HG02840 (cell line): ENCODE results near the gene ZFPM1.

Experiments
- ATAC-seq: cut with Tn5 transposase; IDR thresholded peaks from one replicate; pipeline ENCODE4 v1.9.1; 2021; ENCODE audit warnings: mild to moderate bottlenecking, moderate library complexity, moderate number of reproducible peaks; ENCODE audit not compliant: unreplicated experiment, low FRiP score

The ZFPM1 gene

DNA sequence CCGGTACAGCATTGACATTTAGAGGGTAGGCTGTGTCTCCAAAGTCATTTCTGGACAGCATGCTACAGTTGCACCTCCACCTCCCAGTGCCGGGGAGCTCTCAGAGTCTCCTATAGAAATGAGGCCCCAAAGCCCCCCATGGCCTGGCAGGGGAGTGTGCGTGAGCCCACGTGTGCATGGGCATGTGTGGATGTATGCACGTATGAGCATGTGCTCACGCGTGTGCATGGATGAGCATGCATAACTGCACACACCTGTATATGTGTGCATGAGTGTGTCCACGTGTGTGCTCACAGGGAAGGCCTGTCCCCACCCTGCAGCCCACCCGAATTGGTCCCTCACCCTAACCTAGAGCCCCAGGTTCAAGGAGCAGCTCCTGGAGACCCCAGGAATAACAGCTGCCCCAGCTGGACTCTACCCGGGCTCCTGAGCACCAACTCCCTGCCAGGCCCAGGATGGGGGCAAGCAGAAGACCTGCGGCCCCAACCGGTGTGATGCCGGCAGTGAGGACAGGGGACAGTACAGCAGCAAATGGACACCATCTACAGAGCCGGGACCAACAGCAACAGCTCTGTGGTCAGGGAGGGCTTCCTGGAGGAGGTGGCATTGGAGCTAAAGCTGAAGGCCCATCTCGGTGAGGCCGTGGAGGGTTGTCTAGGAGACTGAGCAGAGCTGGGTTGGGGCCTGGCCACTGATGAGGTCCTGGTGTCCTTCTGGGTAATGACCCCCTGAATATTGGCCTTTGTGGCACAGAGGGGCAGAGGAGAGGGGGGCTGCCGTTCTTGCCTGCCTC, 35.2 kb upstream of the ZFPM1 start:
- ATAC-seq, result no peak

DNA sequence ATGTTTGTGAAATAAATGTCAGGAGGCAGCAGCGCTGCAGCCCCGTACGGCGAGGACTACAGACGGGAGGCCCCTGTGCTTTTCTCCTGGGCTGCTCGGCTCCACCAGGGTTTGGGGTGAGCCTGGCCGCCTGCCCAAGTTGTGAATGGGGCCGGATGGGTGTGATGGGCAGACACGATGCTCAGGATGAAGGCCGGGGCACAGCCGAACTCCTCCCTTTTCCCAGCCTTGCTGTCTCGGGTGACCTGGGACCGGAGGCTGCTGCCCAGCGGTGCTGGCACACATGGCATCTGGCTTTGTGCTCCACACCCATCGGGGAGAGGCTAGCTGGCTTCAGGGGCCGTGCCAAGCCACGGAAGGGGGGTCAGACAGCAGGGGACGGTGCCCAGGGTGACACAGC, 34.2 kb upstream of the ZFPM1 start:
- no peak for ATAC-seq

DNA sequence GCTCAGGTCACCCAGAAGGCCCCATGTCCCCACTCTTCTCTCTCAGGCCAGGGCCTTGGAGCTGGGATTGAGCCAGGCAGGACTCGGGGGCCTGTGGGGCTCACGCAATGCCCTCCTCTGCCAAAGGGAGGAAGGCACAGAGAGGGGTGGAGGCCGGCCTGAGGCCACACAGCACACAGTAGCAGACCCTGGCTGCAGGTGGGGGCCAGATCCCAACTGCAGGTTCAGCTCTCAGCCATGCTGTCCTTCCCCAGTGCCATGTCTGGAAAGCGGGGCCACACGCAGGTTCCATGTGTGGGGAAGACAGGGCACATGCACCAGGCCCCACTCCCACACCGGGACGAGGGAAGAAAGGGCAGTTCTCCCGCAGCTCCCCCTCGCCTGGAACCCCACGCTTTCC, 33.3 kb upstream of the ZFPM1 start:
- ATAC-seq, result no peak

DNA sequence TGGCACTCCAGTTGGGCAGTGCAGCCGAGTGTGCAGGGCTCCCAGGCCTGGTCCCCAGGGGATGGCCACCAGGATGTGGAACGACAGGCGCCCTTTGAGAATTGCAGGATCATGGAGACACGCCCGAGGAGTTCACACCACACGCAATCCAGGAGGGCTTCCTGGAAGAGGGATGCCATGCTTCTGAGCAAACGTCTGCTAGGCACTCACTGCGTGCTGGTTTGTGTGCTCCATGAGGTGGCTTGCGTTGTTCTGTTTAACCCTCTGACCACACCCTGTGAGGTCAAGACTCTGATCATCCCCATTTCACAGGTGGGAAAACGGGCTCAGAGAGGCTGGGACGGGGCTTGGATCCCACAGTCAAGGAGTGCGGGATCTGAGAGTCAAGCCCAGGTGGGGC, 32.6 kb upstream of the ZFPM1 start:
- ATAC-seq, result no peak

DNA sequence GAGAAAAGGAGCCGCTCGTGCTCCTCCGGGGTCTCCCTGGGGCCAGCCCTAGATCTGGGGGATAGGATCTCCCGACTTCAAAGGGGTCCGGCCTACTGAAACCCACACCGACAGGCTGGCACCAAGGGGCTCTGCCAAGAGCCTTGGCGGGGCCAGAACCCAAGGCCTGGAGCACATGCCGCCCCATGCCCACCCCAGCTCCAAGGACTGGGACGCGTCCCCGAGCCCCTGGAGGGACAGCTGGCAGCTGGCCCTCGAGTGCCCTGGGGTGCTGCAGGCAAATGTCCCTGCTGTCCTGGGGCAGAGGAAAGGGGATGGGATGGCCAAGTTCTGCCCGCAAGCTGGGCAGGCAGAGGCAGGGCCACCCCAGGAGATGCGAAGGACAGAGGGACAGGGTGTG, 31.8 kb upstream of the ZFPM1 start:
- no peak for ATAC-seq

DNA sequence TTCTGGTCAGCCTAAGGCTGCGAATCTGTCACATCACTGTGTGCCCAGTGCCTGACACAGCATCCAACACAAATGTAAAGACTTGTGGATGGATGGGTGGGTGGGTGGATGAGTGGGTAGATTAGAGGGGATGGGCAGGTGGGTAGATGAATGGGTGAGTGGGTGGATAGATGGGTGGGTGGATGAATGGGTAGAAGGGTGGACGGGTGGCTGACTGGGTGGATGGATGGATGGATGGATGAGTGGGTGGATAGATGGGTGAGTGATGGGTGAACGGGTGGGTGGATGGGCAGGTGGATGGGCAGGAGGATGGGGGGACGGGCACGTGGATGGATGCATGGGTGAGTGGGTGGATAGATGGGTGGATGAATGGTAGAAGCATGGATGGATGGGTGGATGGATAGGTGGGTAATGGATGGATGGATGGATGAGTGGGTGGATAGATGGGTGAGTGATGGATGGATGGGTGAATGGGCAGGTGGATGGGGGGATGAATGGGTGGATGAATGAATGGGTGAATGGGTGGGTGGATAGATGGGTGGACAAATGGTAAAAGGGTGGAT, 31.1 kb upstream of the ZFPM1 start:
- ATAC-seq, result no peak

DNA sequence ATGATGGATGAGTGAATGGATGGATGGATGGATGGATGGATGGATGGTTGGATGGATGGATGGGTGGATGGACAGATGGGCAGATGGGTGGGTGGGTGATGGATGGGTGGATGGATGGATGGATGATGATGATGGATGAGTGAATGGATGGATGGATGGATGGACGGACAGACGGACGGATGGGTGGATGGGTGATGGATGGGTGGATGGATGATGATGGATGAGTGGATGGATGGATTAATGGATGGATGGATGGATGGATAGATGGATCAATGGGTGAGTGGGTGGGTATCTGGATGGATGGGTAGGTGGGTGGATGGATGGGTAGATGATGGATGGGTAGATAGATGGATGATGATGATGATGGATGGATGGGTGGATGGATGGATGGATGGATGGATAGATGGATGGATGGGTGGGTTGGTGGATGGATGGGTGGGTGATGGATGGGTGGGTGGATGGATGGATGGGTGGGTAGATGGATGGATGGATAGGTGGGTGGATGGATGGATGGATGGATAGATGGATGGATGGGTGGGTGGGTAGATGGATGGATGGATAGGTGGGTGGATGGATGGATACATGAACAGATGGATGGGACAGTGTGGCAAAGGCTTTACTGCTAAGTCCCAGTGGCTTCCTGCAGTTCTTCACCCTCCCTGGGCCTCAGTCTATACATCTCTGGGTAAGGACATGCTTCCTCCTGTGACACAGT, 30.2 kb upstream of the ZFPM1 start:
- no peak for ATAC-seq

DNA sequence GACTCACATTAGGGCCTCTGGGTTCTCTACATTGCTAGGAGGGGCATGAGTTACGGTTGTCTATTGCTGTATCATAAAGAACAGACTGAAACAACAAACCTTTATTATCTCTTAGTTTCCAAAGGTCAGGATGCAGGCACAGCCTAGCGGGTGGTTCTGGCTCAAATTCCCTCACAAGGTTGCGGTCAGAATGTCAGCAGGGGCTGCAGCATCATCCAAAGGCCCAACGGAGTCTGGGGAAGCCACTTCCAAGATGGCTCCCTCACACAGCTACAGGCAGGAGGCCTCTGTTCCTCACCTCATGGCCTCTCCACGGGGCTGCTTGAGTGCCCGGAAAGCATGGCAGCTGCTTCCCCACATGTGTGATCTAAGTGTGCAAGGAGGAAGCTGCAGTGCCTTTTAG, 29.6 kb upstream of the ZFPM1 start:
- ATAC-seq, result no peak

DNA sequence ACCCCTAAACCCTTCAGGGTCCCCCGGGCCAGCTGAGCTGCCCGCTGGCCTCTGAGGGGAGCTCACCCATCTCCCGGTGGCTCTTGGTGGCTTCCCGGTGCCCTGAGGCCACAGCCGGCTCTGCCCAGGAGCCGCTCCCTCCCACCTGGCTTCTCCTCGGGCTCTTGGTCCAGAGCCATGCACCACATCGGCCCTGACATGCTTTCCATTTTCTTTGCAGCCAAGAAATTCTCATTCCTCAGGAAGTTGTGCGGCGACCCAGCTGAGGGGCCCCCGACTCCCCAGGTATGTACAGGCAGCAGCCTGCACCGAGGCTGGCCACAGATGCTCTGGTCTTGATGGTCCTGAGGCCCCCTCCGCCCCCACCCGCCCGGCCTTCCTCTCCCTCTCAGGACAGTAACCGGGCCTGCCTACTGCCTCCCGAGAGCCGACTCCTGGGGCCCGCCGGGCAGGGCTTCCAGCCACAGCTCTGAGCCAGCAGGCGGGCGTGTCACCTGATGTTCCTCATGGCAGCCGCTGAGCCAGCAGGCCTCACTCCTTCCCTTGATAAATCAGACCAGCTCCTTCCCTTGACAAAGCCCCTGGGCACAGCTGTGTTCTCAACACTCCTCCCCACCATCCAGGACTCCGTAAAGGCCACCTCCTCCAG, 28.4 kb upstream of the ZFPM1 start:
- no peak for ATAC-seq

DNA sequence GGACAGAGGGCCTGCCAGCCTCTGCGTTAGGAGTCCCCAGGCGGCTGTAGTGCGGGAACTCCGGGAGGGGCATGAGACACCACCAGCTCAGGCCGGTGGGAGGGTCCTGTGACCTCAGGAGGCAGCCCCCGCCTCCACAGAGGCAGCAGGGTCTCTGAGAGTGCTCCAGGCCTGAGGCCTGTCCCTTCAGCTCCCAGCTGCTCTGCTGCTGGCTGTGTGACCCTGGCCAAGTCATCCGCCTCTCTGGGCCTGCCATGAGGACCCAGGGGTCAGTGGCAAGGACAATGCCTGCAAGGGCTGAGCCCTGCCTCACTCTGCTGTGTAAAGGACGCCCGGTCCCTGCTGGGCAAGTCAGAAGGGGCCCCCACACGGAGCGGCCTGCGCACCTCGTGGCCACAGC, 27.1 kb upstream of the ZFPM1 start:
- ATAC-seq, result no peak

DNA sequence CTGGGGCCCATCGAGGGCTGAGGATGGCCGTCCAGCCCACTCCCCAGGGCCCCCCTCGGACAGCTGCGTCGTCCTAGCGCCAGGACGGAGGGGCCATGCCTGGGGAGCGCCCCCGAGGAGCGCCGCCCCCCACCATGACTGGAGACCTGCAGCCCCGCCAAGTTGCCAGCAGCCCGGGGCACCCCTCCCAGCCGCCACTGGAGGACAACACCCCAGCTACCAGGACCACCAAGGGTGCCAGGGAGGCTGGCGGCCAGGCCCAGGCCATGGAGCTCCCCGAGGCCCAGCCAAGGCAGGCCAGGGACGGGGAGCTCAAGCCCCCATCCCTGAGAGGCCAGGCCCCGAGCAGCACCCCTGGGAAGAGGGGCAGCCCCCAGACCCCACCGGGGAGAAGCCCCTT, 25.7 kb upstream of the ZFPM1 start:
- ATAC-seq, result no peak

DNA sequence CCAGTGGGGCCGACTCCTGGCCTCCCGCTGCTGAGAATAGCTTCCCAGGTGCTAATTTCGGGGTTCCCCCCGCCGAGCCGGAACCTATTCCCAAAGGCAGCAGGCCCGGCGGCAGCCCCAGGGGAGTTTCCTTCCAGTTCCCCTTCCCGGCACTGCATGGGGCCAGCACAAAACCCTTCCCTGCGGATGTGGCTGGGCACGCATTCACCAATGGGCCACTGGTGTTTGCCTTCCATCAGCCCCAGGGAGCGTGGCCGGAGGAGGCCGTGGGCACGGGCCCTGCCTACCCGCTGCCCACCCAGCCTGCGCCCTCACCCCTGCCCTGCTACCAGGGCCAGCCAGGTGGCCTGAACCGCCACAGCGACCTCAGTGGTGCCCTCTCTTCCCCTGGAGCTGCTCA, 24.9 kb upstream of the ZFPM1 start:
- no peak for ATAC-seq

DNA sequence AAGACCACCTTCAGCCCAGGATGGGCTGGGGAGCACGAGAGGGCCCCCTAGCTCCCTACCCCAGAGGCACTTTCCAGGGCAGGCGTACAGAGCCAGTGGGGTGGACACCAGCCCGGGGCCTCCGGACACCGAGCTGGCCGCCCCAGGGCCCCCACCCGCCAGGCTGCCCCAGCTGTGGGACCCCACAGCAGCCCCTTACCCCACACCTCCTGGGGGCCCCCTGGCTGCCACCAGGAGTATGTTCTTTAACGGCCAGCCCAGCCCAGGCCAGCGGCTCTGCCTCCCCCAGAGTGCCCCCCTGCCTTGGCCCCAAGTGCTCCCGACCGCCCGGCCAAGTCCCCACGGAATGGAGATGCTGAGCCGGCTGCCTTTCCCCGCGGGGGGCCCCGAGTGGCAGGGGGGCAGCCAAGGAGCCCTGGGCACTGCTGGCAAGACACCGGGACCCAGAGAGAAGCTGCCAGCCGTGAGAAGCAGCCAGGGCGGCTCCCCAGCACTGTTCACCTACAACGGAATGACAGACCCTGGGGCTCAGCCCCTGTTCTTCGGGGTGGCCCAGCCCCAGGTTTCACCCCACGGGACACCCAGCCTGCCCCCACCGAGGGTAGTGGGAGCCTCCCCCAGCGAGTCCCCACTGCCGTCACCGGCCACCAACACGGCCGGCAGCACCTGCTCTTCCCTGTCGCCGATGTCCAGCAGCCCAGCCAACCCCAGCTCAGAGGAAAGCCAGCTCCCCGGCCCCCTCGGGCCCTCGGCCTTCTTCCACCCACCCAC, 24.3 kb upstream of the ZFPM1 start:
- ATAC-seq, result no peak

DNA sequence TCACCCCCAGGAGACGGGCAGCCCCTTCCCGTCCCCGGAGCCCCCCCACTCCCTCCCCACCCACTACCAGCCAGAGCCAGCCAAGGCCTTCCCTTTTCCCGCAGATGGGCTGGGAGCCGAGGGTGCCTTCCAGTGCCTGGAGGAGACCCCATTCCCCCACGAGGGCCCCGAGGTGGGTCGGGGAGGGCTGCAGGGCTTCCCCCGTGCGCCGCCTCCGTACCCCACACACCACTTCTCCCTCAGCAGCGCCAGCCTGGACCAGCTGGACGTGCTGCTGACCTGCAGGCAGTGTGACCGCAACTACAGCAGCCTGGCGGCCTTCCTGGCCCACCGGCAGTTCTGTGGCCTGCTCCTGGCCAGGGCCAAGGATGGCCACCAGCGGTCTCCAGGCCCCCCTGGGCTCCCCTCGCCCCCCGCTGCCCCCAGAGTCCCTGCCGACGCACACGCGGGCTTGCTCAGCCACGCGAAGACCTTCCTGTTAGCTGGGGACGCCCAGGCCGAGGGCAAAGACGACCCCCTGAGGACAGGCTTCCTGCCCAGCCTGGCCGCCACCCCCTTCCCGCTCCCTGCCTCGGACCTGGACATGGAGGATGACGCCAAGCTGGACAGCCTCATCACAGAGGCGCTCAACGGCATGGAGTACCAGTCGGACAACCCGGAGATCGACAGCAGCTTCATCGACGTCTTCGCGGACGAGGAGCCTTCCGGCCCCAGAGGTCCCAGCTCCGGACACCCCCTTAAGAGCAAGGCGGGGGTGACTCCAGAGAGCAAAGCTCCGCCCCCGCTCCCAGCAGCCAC, 23.5 kb upstream of the ZFPM1 start:
- ATAC-seq, result no peak

DNA sequence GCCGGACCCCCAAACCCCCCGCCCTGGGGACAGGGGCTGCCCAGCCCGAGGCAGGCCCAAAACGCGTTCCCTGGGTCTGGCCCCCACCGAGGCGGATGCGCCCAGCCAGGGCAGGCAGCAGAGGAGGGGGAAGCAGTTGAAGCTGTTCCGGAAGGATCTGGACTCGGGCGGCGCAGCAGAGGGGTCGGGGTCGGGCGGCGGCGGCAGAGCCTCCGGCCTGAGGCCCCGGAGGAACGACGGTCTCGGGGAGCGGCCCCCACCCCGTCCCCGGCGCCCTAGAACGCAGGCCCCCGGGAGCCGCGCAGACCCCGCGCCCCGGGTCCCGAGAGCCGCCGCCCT, 22.9 kb upstream of the ZFPM1 start:
- no peak for ATAC-seq

DNA sequence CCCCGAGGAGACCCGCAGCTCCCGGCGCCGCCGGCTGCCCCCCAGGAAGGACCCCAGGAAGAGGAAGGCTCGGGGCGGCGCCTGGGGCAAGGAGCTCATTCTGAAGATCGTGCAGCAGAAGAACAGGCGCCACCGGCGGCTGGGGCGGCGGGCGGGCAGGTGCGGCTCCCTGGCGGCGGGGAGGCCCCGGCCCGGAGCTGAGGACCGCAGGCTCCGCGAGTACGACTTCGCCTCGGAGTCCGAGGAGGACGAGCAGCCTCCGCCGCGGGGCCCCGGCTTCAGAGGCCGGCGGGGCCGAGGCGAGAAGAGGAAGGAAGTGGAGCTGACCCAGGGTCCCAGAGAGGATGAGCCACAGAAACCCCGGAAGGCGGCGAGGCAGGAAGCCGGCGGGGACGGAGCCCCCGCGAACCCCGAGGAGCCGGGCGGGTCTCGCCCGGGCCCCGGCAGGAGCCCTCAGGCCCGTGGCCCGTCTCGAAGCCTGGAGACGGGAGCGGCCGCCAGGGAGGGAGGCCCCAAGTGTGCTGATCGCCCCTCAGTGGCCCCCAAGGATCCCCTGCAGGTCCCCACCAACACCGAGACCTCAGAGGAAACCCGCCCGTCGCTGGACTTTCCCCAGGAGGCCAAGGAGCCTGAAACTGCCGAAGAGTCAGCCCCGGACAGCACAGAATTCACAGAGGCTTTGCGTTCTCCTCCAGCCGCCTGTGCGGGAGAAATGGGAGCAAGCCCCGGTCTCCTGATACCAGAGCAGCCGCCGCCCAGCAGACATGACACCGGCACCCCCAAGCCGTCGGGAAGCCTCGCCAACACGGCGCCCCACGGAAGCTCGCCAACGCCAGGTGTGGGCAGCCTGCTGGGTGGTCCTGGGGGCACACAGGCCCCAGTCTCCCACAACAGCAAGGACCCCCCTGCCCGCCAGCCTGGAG, 22.3 kb upstream of the ZFPM1 start:
- no peak for ATAC-seq

DNA sequence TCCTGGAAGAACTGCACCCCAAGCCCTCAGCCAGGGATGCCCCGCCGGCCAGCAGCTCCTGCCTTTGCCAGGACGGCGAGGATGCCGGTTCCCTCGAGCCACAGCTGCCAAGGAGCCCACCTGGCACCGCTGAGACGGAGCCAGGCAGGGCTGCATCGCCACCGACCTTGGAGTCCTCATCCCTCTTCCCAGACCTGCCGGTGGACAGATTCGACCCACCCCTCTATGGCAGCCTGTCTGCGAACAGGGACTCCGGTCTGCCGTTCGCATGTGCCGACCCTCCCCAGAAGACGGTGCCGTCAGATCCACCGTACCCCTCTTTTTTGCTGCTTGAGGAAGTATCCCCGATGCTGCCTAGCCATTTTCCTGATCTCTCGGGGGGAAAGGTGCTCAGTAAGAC, 21.4 kb upstream of the ZFPM1 start:
- ATAC-seq, result no peak

DNA sequence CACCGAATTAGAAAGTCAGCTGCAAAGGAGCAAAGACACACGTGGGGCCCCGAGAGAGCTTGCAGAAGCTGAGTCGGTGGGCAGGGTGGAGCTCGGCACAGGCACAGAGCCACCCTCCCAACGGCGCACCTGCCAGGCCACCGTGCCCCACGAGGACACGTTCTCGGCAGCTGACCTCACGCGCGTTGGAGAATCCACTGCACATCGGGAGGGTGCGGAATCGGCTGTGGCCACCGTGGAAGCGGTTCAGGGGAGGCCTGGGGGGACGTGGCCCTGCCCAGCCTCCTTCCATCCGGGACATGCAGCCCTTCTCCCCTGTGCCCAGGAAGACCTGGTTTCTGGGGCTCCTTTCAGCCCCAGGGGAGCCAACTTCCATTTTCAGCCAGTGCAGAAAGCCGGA, 20.9 kb upstream of the ZFPM1 start:
- ATAC-seq, result no peak

DNA sequence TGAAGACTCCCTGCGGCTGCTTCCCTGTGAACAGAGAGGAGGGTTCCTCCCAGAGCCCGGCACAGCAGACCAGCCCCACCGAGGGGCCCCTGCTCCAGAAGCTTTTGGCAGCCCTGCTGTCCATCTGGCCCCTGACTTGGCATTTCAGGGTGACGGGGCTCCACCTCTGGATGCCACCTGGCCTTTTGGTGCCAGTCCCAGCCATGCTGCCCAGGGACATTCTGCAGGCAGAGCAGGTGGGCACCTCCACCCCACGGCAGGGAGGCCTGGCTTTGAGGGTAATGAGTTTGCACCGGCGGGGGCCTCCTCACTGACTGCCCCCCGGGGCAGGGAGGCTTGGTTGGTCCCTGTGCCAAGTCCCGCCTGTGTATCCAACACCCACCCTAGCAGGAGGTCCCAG, 20.3 kb upstream of the ZFPM1 start:
- ATAC-seq, result no peak
